Glutamatergic neuron (in vitro differentiated cells): Measurements from ENCODE around the gene CCR7. TPM values are rescaled to one million over a fixed set of nuclear protein-coding genes. Genes with fewer than 3 reads are reported as not detected.

ENCODE experiments used
- DNase-seq: peaks from one replicate; pipeline ENCODE4 v3.0.0; 2022
- H3K27ac Mint-ChIP-seq: one replicate; pipeline ENCODE4 v1.8.0; 2020; ENCODE audit warnings: mild to moderate bottlenecking, mixed read lengths, inconsistent platforms; ENCODE audit not compliant: unreplicated experiment
- H3K27me3 Mint-ChIP-seq: one replicate; pipeline ENCODE4 v1.8.0; 2020; ENCODE audit warnings: mild to moderate bottlenecking, moderate library complexity, mixed read lengths, inconsistent platforms; ENCODE audit not compliant: unreplicated experiment
- H3K36me3 Mint-ChIP-seq: one replicate; pipeline ENCODE4 v1.8.0; 2020; ENCODE audit warnings: mild to moderate bottlenecking, mixed read lengths, inconsistent platforms; ENCODE audit not compliant: unreplicated experiment
- H3K4me1 Mint-ChIP-seq: one replicate; pipeline ENCODE4 v1.8.0; 2020; ENCODE audit warnings: mild to moderate bottlenecking, low read depth, mixed read lengths, inconsistent platforms; ENCODE audit not compliant: unreplicated experiment
- H3K4me3 Mint-ChIP-seq: one replicate; pipeline ENCODE4 v1.8.0; 2020; ENCODE audit warnings: mild to moderate bottlenecking, mixed read lengths, inconsistent platforms; ENCODE audit not compliant: unreplicated experiment
- H3K9me3 Mint-ChIP-seq: one replicate; pipeline ENCODE4 v1.8.0; 2020; ENCODE audit warnings: mild to moderate bottlenecking, moderate library complexity, mixed read lengths, inconsistent platforms; ENCODE audit not compliant: unreplicated experiment
- total RNA-seq: library from RNA; stranded (reverse); fragmentation: NEBNext Ultra II Directional; extraction: Animal tissue kit (Norgen Biotek cat#: 25700); gene quantifications from one replicate; pipeline ENCODE4 v1.2.1, GENCODE V29; 2021; ENCODE audit not compliant: unreplicated experiment
- TF ChIP-seq, protein P1 (sequence below): fragments of 200-600 bp; sonication (generic); IDR thresholded peaks from one replicate; pipeline ENCODE4 v1.5.0; 2021; ENCODE audit not compliant: partially characterized antibody, unreplicated experiment

CCR7 gene
- total RNA-seq, 1 donor from 2014 or later: not detected

DNA sequence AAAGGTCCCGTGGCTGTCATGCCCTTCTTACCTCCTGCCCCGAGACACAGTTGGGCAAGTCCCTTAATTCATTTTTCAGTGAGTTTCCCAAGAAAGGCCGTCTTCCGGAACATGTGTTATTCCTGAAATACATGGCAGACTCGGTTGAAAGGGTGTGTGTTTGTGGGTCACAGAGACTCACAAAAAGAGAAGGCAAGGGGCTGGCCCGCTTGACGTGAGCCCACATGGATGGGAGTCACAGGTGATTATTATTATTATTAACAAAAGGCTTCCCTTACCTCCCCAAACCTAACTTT, 34.1 kb upstream of the CCR7 start:
- DNase-seq: no peak
- no peak overlapping the region for H3K4me3 Mint-ChIP-seq
- no peak overlapping the region for H3K27ac Mint-ChIP-seq
- no peaks in the 10 kb centered on the region for H3K9me3 Mint-ChIP-seq
- H3K4me1 Mint-ChIP-seq: peaks cover 2% of the 10 kb centered on the region
- H3K36me3 Mint-ChIP-seq: no peaks in the 10 kb centered on the region
- TF ChIP-seq, protein P1, sequence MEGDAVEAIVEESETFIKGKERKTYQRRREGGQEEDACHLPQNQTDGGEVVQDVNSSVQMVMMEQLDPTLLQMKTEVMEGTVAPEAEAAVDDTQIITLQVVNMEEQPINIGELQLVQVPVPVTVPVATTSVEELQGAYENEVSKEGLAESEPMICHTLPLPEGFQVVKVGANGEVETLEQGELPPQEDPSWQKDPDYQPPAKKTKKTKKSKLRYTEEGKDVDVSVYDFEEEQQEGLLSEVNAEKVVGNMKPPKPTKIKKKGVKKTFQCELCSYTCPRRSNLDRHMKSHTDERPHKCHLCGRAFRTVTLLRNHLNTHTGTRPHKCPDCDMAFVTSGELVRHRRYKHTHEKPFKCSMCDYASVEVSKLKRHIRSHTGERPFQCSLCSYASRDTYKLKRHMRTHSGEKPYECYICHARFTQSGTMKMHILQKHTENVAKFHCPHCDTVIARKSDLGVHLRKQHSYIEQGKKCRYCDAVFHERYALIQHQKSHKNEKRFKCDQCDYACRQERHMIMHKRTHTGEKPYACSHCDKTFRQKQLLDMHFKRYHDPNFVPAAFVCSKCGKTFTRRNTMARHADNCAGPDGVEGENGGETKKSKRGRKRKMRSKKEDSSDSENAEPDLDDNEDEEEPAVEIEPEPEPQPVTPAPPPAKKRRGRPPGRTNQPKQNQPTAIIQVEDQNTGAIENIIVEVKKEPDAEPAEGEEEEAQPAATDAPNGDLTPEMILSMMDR: no peak
- H3K27me3 Mint-ChIP-seq: peaks cover 7% of the 10 kb centered on the region

DNA sequence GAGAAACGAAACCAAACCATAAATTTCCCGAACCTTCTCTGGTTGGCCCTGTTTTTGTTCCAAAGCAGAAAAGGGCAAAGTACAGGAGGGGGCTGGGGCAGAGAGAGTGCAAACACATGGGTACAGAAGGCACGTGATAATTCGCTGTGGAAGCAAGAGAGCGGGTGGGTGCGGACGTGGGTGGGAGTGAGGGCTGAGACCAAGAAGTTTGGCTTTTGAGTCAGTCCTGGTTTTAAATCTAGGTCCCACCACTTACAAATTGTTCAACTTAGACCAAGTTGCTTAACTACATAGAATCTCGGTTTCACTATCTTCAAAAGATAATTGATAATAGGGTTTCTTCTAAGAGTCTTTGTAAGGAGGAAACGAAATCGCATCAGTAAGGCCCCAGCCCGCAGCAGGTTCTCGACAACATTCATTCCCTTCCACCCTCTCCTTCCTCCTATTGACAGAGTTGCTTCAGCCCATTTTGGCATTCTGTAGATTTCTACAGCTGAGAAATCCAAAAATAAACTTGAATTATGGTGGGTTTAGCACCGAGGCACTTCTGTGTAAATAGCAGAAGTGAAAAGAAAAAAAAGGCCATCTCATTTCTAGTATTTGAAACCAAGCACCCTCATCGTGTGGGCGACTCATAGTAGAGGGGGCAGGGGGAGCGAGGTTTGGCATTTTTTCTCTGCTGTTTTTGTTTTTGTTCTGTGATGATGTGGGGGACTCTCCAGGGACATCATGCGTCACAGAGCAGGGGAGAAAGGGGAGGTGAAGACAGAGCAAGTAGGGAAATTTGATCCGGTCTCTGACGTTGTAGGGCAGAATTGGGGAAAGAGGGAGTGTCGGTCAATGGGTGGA, 33.6 kb upstream of the CCR7 start:
- no peak overlapping the region for H3K4me3 Mint-ChIP-seq
- TF ChIP-seq, protein P1: no peak
- H3K9me3 Mint-ChIP-seq: no peaks in the 10 kb centered on the region
- H3K36me3 Mint-ChIP-seq: no peaks in the 10 kb centered on the region
- H3K4me1 Mint-ChIP-seq: peaks cover 2% of the 10 kb centered on the region
- no peak for DNase-seq
- H3K27me3 Mint-ChIP-seq: peaks cover 7% of the 10 kb centered on the region
- H3K27ac Mint-ChIP-seq: no peak overlapping the region

DNA sequence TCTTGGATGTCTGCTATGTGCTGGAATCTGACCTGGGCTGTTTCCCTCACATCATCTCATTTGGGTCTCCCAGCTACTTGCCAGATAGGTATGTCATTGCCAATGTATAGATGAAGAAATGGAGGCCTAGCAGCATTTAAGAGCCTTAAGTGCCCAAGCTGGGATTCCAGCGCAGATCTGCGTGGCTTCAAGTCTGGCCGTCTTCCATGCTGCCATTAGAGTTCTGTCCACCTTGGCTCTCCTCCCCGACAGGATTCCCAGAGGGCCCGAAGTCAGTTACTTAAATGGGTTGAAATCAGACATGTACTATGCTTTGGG, 33.0 kb upstream of the CCR7 start:
- TF ChIP-seq, protein P1: no peak
- H3K9me3 Mint-ChIP-seq: no peaks in the 10 kb centered on the region
- H3K4me3 Mint-ChIP-seq: no peak overlapping the region
- no peak for DNase-seq
- peaks cover 2% of the 10 kb centered on the region for H3K4me1 Mint-ChIP-seq
- H3K27me3 Mint-ChIP-seq: peaks cover 7% of the 10 kb centered on the region
- H3K36me3 Mint-ChIP-seq: no peaks in the 10 kb centered on the region
- no peak overlapping the region for H3K27ac Mint-ChIP-seq

DNA sequence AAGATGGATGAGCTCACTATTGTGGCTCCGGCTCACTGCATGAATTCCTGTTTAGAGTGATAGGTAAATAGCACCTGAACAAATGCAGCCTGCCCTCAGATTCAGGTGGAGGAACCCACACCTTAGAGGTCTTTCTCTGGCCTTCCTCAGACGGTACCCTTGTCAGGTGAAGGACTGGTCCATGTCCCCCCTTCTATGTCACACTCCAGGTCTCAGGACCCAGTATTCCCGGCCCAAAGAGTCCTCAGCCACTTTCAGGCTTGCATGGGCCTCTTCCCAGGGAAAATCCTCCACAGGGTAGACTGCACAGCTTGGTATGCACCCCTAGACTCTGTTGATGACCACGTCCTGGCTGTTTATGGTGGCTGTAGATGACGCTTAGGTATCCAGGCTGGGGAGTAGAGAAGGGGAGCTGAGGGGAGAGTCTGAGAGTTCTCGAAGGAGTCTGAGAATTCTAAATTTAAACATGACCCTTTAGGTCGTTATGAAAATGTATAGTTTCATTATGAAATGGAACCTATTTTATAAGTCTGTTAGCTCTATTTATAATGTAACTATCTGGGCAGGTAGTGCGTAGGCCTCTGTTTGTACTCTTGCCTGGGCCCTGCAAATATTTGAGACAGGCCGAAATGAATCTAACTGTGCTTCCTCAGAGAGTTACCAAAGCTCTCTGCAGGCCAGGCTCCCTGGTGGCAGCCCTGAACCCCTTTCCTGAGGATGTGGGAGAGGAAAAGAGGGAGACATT, 32.5 kb upstream of the CCR7 start:
- Mint-ChIP-seq H3K27ac (no peak overlapping the region), H3K4me1 (peaks cover 2% of the 10 kb centered on the region), H3K4me3 (no peak overlapping the region), H3K27me3 (peaks cover 7% of the 10 kb centered on the region), H3K9me3 (no peaks in the 10 kb centered on the region), H3K36me3 (no peaks in the 10 kb centered on the region)
- TF ChIP-seq, protein P1: no peak
- DNase-seq: no peak

DNA sequence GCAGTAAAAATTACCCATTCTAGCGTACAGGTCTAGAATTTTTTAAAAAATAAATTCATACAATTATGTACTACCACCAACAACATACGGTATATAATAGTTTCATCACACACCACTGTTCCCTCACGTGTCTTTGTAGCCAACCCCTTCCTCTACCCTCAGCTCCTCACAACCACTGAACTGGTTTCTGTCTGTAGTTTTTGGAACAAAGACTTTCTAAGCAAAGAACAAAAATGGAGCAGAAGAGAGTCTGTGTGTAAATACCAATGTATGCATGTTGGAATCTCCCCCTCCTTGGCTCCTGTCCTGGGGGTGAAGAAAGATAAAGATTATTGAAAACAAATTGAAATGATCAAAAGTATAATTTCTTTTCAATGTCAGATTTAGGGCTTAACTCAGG, 31.9 kb upstream of the CCR7 start:
- Mint-ChIP-seq H3K36me3 (no peaks in the 10 kb centered on the region), H3K4me3 (no peak overlapping the region), H3K9me3 (no peaks in the 10 kb centered on the region), H3K27ac (no peak overlapping the region), H3K27me3 (peaks cover 7% of the 10 kb centered on the region), H3K4me1 (peaks cover 2% of the 10 kb centered on the region)
- TF ChIP-seq, protein P1: no peak
- DNase-seq: no peak
